Measurements from ENCODE around the gene VTI1A.

GRCh38 chr10:112580267-112580666 is 133.3 kb downstream of the VTI1A start:
- TF ChIP-seq CTCF (conservative IDR thresholded peaks at IDR 0.05; ENCODE audit: low read depth in 2 of 2) (no peak), JUNB (IDR thresholded peaks at IDR 0.05; ENCODE audit: unreplicated experiment) (no peak), ZNF331 (CRISPR knock-in tag; IDR thresholded peaks at IDR 0.05; ENCODE audit: low read depth) (no peak), CREB1 (CRISPR knock-in tag; IDR thresholded peaks at IDR 0.05; ENCODE audit: low read depth) (no peak), POLR2AphosphoS5 (IDR thresholded peaks at IDR 0.05; ENCODE audit: low read depth) (no peak), EZH2 (IDR thresholded peaks at IDR 0.05; ENCODE audit: low read depth, unreplicated experiment) (no peak), ETS1 (IDR thresholded peaks at IDR 0.05) (no peak), EZH2phosphoT487 (IDR thresholded peaks at IDR 0.05; ENCODE audit: unreplicated experiment) (no peak), NANOG (IDR thresholded peaks at IDR 0.05; ENCODE audit: borderline replicate concordance) (no peak)
- TF ChIP-seq, protein P1, sequence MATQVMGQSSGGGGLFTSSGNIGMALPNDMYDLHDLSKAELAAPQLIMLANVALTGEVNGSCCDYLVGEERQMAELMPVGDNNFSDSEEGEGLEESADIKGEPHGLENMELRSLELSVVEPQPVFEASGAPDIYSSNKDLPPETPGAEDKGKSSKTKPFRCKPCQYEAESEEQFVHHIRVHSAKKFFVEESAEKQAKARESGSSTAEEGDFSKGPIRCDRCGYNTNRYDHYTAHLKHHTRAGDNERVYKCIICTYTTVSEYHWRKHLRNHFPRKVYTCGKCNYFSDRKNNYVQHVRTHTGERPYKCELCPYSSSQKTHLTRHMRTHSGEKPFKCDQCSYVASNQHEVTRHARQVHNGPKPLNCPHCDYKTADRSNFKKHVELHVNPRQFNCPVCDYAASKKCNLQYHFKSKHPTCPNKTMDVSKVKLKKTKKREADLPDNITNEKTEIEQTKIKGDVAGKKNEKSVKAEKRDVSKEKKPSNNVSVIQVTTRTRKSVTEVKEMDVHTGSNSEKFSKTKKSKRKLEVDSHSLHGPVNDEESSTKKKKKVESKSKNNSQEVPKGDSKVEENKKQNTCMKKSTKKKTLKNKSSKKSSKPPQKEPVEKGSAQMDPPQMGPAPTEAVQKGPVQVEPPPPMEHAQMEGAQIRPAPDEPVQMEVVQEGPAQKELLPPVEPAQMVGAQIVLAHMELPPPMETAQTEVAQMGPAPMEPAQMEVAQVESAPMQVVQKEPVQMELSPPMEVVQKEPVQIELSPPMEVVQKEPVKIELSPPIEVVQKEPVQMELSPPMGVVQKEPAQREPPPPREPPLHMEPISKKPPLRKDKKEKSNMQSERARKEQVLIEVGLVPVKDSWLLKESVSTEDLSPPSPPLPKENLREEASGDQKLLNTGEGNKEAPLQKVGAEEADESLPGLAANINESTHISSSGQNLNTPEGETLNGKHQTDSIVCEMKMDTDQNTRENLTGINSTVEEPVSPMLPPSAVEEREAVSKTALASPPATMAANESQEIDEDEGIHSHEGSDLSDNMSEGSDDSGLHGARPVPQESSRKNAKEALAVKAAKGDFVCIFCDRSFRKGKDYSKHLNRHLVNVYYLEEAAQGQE (IDR thresholded peaks at IDR 0.05; ENCODE audit: unreplicated experiment) = no peak
